ENCODE results near the gene VPS35L.

Gene VPS35L

DNA sequence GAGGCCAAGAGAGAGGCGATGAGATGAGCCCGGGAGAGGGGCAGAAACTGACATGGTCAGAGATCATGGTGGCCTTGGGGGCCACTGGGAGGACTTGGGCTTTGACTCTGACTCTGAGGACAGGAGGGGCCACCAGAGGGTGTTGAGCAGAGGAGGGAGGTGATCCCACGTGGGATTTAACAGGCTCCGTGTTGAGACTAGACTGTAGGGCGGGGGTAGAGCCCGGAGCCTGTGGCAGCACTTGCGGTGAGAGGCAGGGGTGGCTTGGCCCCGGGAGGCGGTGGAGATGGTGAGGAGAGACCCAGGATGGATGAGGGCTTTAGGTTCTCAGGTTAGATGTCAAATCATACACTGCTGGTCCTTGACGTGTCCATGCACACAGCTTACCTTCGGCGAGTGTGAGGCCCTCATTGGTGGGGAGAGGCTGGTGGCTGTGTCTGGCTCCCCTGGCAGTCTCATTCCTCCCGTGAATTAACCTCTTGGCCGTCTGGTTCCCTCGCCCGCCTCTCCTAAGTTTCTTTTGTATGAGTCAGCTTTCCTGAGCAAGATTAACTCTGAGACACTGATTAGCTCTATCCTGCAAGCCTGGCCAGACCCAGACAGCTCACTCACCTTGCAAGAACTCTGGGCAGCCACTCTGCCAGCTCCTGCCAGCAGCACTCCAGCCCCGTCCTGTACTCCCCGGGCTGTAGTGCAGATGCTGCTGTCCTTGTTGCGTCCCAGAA, 39.7 kb downstream of the VPS35L start:
- TF ChIP-seq ZNF274 (IDR thresholded peaks at IDR 0.05; ENCODE audit: low read depth, low read length), result no peak
- TF ChIP-seq SUZ12 (IDR thresholded peaks at IDR 0.05; ENCODE audit: extremely low read depth, insufficient read depth, insufficient read length), result no peak
- TF ChIP-seq YY1 (IDR thresholded peaks at IDR 0.05; ENCODE audit: insufficient read depth, insufficient read length), result no peak
- no peak for DNase-seq (ENCODE audit: low read depth, low spot score)

DNA sequence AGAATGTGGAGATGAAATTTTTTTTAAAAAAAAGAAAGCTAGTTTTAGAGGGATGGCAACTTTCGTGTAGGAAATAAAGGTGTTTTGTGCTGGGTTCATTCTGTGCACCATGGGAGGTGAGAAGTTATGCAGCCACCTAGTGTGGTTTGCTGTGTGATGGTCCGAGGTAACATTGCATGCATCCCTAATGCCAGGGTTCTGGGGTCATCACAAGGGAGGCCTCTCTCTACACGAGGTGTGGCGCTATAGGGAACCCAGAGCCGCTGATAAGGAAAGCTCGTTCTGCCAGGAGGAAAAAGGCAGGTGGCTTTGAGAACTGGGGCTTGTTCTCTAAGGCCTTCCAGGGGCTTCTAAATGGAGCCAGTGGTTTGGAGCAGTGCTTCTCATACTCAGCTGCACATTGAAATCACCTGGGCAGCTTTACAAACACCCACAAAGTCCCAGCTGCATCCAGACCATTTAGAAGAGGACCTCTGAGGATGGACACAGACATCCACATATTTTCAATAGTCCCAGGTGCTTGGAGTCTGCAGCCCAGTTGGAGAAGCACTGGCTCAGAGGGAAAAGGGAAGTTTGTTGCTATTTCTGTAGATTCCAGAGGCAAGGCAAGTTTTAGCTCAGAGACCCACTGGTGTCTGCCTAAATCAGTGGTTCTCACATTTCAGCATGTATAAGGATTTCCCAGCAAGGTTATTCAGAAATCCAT, 43.5 kb downstream of the VPS35L start:
- no peaks in the 10 kb centered on the region for H3K9me3 ChIP-seq (ENCODE audit: insufficient read depth, low read length)
- H3K9ac ChIP-seq (ENCODE audit: insufficient read length, low read depth), result no peak overlapping the region
- peaks cover 4% of the 10 kb centered on the region for H3K4me1 ChIP-seq (ENCODE audit: insufficient read depth, insufficient read length)
- no peak overlapping the region for H3K4me3 ChIP-seq (ENCODE audit: insufficient read length, low read depth)
- no peaks in the 10 kb centered on the region for H3K27me3 ChIP-seq (ENCODE audit: insufficient read depth, insufficient read length)
- peaks cover 44% of the 10 kb centered on the region for H3K36me3 ChIP-seq (ENCODE audit: insufficient read depth, insufficient read length, low read length)
- DNase-seq (ENCODE audit: low read depth, low spot score), result no peak
- TF ChIP-seq SUZ12 (IDR thresholded peaks at IDR 0.05; ENCODE audit: extremely low read depth, insufficient read depth, insufficient read length), result no peak
- TF ChIP-seq ZNF274 (IDR thresholded peaks at IDR 0.05; ENCODE audit: low read depth, low read length), result no peak
- no peak for TF ChIP-seq YY1 (IDR thresholded peaks at IDR 0.05; ENCODE audit: insufficient read depth, insufficient read length)

More for the DNA sequence above, 39.7 kb downstream of the VPS35L start:
- H3K36me3 ChIP-seq (ENCODE audit: insufficient read depth, insufficient read length, low read length), result peaks cover 51% of the 10 kb centered on the region
- H3K4me1 ChIP-seq (ENCODE audit: insufficient read depth, insufficient read length), result peaks cover 4% of the 10 kb centered on the region
- H3K9ac ChIP-seq (ENCODE audit: insufficient read length, low read depth), result no peak overlapping the region
- H3K4me3 ChIP-seq (ENCODE audit: insufficient read length, low read depth), result no peak overlapping the region
- no peaks in the 10 kb centered on the region for H3K9me3 ChIP-seq (ENCODE audit: insufficient read depth, low read length)
- no peaks in the 10 kb centered on the region for H3K27me3 ChIP-seq (ENCODE audit: insufficient read depth, insufficient read length)

DNA sequence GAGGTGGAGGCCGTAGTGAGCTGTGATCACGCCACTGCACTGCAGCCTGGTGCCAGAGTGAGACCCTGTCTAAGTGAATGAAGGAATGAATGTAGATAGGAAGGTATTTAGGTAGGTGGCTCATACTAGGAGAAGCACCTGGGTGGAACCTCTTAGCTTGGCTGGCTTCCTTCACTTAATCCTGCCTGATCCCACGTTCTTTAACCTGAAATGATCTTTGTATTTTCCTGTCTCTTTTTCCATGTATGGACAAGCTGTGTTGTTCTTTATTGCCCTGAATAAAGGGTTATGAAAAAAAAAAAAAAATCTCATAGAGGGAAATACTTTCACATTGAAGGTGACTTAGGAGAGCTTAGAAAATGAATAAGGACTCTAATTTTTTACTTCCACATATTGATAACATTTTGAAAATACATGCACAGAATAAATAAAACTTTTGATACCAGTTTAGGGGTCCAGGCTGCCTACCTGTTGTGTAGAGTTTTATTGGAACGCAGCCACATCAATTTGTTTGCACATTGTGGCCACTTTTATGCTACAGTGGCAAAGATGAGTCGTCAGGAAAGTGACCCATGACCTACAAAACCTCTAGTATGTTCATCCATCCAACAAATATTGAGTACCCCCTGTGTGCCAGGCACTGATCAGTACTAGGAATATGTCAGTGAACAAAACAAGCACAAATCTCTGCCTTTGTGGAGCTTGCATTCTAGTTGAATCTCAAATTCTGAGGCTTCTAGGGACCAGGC, 44.6 kb downstream of the VPS35L start:
- peaks cover 42% of the 10 kb centered on the region for H3K36me3 ChIP-seq (ENCODE audit: insufficient read depth, insufficient read length, low read length)
- H3K9me3 ChIP-seq (ENCODE audit: insufficient read depth, low read length), result 0 out of 2 replicates have a peak, but pooled peaks cover 2% of the 10 kb centered on the region
- TF ChIP-seq YY1 (IDR thresholded peaks at IDR 0.05; ENCODE audit: insufficient read depth, insufficient read length) (no peak), ZNF274 (IDR thresholded peaks at IDR 0.05; ENCODE audit: low read depth, low read length) (no peak), SUZ12 (IDR thresholded peaks at IDR 0.05; ENCODE audit: extremely low read depth, insufficient read depth, insufficient read length) (no peak)
- no peaks in the 10 kb centered on the region for H3K27me3 ChIP-seq (ENCODE audit: insufficient read depth, insufficient read length)
- no peak overlapping the region for H3K4me3 ChIP-seq (ENCODE audit: insufficient read length, low read depth)
- DNase-seq (ENCODE audit: low read depth, low spot score), result no peak
- H3K9ac ChIP-seq (ENCODE audit: insufficient read length, low read depth), result no peak overlapping the region
- H3K4me1 ChIP-seq (ENCODE audit: insufficient read depth, insufficient read length), result peaks cover 4% of the 10 kb centered on the region

DNA sequence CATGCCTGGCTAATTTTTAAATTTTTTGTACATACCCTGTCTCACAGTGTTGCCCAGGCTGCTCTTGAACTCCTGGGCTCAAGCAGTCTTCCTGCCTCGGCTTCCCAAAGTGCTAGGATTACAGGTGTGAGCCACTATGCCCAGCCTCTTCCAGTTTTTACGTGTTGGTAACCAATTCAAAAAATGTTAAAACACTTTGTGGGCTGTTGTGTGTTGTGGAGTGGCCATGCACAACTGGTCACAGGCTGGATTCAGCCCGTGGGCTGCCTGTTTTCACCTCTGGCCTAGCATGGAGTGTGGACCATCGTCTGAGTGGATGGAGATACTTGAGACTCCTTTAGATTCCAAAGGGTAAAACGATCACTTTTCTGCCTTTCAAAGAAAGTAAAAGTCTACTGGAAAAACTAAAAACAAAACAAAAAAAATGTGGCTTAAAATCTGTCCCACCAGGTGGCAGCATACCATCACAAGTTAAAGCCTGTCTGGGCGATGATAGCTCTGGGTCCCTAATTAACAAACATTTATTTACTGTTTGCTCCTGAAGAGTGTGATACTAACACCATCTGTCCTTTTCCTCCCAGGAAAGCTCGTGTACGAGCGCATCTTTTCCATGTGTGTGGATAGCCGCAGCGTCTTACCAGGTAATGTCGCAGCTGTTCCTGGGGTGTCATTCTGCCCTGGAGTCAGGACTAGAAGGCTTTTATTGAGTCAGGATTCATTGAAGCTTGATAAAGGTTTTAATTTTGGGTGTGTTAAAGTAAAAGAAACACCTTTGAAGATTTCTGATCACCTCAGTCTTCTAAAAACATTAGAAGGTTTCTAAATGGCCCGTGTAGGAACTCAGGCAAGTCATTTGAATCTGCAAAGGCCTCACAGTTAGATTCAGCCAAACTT, 45.8 kb downstream of the VPS35L start:
- H3K4me3 ChIP-seq (ENCODE audit: insufficient read length, low read depth), result no peak overlapping the region
- peaks cover 39% of the 10 kb centered on the region for H3K36me3 ChIP-seq (ENCODE audit: insufficient read depth, insufficient read length, low read length)
- H3K9ac ChIP-seq (ENCODE audit: insufficient read length, low read depth), result no peak overlapping the region
- H3K27me3 ChIP-seq (ENCODE audit: insufficient read depth, insufficient read length), result no peaks in the 10 kb centered on the region
- TF ChIP-seq YY1 (IDR thresholded peaks at IDR 0.05; ENCODE audit: insufficient read depth, insufficient read length) (no peak), SUZ12 (IDR thresholded peaks at IDR 0.05; ENCODE audit: extremely low read depth, insufficient read depth, insufficient read length) (no peak), ZNF274 (IDR thresholded peaks at IDR 0.05; ENCODE audit: low read depth, low read length) (no peak)
- H3K4me1 ChIP-seq (ENCODE audit: insufficient read depth, insufficient read length), result peaks cover 4% of the 10 kb centered on the region
- peak; percentile 44 for DNase-seq (ENCODE audit: low read depth, low spot score)
- H3K9me3 ChIP-seq (ENCODE audit: insufficient read depth, low read length), result peaks cover 13% of the 10 kb centered on the region

DNA sequence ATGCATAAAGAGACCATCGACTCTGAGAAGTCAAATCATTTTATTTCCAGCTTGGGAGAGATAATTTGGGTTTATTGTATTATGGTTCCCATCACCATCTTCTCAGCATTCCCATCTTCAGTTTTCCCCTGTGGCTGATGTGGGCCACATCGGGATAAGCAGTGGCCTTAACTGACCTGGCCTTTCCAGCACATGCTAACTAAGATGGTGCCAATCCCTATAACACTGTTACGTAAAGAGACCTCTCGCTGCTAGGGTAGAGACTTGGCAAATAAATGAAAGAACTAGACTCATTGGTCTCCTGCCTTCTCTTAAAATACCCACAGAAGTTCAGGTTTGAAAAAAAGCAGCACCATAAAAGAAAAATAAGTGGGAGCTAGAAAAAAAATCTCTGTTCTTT, 49.4 kb downstream of the VPS35L start:
- DNase-seq (ENCODE audit: low read depth, low spot score), result no peak
- Histone ChIP-seq H3K9ac (ENCODE audit: insufficient read length, low read depth) (no peak overlapping the region), H3K27me3 (ENCODE audit: insufficient read depth, insufficient read length) (no peaks in the 10 kb centered on the region), H3K4me3 (ENCODE audit: insufficient read length, low read depth) (no peak overlapping the region), H3K36me3 (ENCODE audit: insufficient read depth, insufficient read length, low read length) (peaks cover 38% of the 10 kb centered on the region), H3K9me3 (ENCODE audit: insufficient read depth, low read length) (peaks cover 13% of the 10 kb centered on the region), H3K4me1 (ENCODE audit: insufficient read depth, insufficient read length) (peaks cover 4% of the 10 kb centered on the region)
- no peak for TF ChIP-seq YY1 (IDR thresholded peaks at IDR 0.05; ENCODE audit: insufficient read depth, insufficient read length)
- no peak for TF ChIP-seq SUZ12 (IDR thresholded peaks at IDR 0.05; ENCODE audit: extremely low read depth, insufficient read depth, insufficient read length)
- no peak for TF ChIP-seq ZNF274 (IDR thresholded peaks at IDR 0.05; ENCODE audit: low read depth, low read length)

DNA sequence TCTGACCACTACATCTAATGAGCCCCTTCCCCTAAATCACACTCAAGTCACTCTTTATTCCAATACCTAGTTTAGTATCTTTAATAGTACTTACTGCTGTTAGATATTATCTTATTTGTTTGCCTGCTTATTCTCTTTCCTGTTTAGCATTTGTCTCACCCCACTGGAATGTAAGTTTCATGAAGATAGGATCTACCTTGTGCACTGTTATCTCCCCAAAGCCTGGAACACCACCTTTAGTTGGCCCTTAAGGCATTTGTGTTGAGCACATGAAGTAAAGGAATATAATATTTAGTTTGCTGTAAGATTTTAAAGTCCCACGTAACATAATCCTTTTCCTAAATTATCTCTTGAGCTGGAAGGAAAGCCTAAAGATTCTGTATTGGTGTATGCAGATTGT, 50.2 kb downstream of the VPS35L start:
- Histone ChIP-seq H3K4me3 (ENCODE audit: insufficient read length, low read depth) (no peak overlapping the region), H3K36me3 (ENCODE audit: insufficient read depth, insufficient read length, low read length) (peaks cover 44% of the 10 kb centered on the region), H3K4me1 (ENCODE audit: insufficient read depth, insufficient read length) (peaks cover 4% of the 10 kb centered on the region), H3K27me3 (ENCODE audit: insufficient read depth, insufficient read length) (no peaks in the 10 kb centered on the region), H3K9ac (ENCODE audit: insufficient read length, low read depth) (no peak overlapping the region), H3K9me3 (ENCODE audit: insufficient read depth, low read length) (peaks cover 13% of the 10 kb centered on the region)
- no peak for DNase-seq (ENCODE audit: low read depth, low spot score)
- no peak for TF ChIP-seq YY1 (IDR thresholded peaks at IDR 0.05; ENCODE audit: insufficient read depth, insufficient read length)
- TF ChIP-seq ZNF274 (IDR thresholded peaks at IDR 0.05; ENCODE audit: low read depth, low read length), result no peak
- TF ChIP-seq SUZ12 (IDR thresholded peaks at IDR 0.05; ENCODE audit: extremely low read depth, insufficient read depth, insufficient read length), result no peak
